NCI-H187 treated with DMSO at 0.1 percent for 48 hours (cell line): Measurements from ENCODE around the gene ATP10D.

ENCODE experiments used
- DNase-seq: peaks from one replicate; lab custom pipeline; 2025; lab: John Stamatoyannopoulos, UW

Gene ATP10D

GRCh38 chr4:47590325-47590724 lies 105.2 kb downstream of the ATP10D start:
- no peak for DNase-seq

GRCh38 chr4:47597696-47598095 lies 112.6 kb downstream of the ATP10D start:
- no peak for DNase-seq

GRCh38 chr4:47598320-47598719 lies 113.2 kb downstream of the ATP10D start:
- DNase-seq, result no peak

GRCh38 chr4:47598896-47599295 lies 113.8 kb downstream of the ATP10D start:
- no peak for DNase-seq

- DNase-seq, result no peak
These were observed 121.4 kb downstream of the ATP10D start for GRCh38 chr4:47606482-47606881.

- no peak for DNase-seq
These were observed 127.3 kb downstream of the ATP10D start for GRCh38 chr4:47612116-47613023.

- DNase-seq, result no peak
These were observed 130.3 kb downstream of the ATP10D start for GRCh38 chr4:47615385-47615784.

GRCh38 chr4:47617607-47618006 lies 132.5 kb downstream of the ATP10D start:
- no peak for DNase-seq

- DNase-seq, result no peak
These were observed 134.6 kb downstream of the ATP10D start for GRCh38 chr4:47619691-47620090.

- DNase-seq, result no peak
These were observed 136.1 kb downstream of the ATP10D start for GRCh38 chr4:47621181-47621580.

- DNase-seq, result no peak
These were observed 139.0 kb downstream of the ATP10D start for GRCh38 chr4:47624031-47624441.

- DNase-seq, result no peak
These were observed 146.1 kb downstream of the ATP10D start for GRCh38 chr4:47631161-47631560.

GRCh38 chr4:47639531-47639930 lies 154.5 kb downstream of the ATP10D start:
- no peak for DNase-seq

GRCh38 chr4:47640911-47641310 lies 155.8 kb downstream of the ATP10D start:
- DNase-seq, result no peak

GRCh38 chr4:47641755-47642154 lies 156.7 kb downstream of the ATP10D start:
- no peak for DNase-seq

GRCh38 chr4:47642191-47642830 lies 157.2 kb downstream of the ATP10D start:
- DNase-seq, result no peak
